C4-2B (cell line): ENCODE results near the gene OSBPL2.

Experiments used
- ZFX ChIP-seq: fragments of 450-650 bp; IDR thresholded peaks from 2 replicates; pipeline ENCODE4 v1.6.1; 2017
- TF ChIP-seq, protein P1 (sequence below): fragments of 450-650 bp; conservative IDR thresholded peaks from 2 replicates; pipeline ENCODE4 v1.5.1; 2017; ENCODE audit warnings: mild to moderate bottlenecking

DNA sequence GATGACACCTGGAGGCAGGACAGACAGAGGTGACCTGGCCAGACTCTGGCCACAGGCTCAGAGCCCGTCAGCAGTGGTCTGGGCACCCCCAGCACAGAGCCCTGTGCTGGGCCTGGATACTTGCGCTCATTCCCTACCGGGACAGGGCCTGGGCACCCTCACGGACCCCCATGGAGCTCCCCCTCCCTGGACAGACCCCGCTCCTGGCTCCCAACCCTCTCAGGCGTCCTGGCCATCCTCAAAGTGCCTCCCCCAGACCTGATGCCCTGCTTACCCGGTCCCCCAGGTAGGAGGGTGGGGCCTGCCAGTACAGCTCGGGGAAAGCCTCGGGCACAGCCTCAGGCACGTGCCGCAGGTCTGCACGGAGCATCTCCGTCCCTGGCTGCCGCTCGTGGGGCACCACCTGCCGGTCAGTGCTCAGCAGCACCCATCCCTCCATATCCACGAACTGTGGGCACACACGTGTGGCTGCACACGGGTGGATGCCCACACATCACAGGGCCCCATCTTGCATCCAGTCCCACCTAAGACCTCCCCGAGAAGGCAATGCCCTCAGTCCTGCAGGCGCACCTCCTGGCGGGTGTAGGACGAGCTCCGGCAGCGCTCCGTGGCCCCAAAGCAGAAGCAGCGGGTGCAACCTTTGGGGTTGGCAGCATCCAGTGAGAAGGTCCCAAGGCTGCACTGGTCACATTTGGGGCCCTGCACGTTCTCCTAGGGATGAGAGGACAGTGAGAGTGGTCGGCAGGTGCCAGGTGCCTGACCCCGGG is 88.8 kb downstream of the OSBPL2 start:
- TF ChIP-seq, protein P1, sequence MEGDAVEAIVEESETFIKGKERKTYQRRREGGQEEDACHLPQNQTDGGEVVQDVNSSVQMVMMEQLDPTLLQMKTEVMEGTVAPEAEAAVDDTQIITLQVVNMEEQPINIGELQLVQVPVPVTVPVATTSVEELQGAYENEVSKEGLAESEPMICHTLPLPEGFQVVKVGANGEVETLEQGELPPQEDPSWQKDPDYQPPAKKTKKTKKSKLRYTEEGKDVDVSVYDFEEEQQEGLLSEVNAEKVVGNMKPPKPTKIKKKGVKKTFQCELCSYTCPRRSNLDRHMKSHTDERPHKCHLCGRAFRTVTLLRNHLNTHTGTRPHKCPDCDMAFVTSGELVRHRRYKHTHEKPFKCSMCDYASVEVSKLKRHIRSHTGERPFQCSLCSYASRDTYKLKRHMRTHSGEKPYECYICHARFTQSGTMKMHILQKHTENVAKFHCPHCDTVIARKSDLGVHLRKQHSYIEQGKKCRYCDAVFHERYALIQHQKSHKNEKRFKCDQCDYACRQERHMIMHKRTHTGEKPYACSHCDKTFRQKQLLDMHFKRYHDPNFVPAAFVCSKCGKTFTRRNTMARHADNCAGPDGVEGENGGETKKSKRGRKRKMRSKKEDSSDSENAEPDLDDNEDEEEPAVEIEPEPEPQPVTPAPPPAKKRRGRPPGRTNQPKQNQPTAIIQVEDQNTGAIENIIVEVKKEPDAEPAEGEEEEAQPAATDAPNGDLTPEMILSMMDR, result no peak
- TF ChIP-seq ZFX, result no peak
